Neural cell (in vitro differentiated cells): ENCODE results near the gene TAF1C. TPM values are rescaled to one million over a fixed set of nuclear protein-coding genes. Genes with fewer than 3 reads are reported as not detected.

Experiments
- H2AFZ ChIP-seq: fragments of 200-600, 300-800 bp; sonication (generic), shearing (Covaris generic); 2 replicates; pipeline ENCODE4 v1.6.0; 2014; ENCODE audit warnings: low read depth, mild to moderate bottlenecking, antibody characterized with exemption, low read length, moderate library complexity
- H3F3A ChIP-seq: fragments of 200-600 bp; shearing (Covaris generic); 2 replicates; pipeline ENCODE4 v1.6.1; 2016; ENCODE audit warnings: mild to moderate bottlenecking, moderate library complexity, mixed read lengths, antibody characterized with exemption, low read length; ENCODE audit not compliant: insufficient read depth, poor library complexity, severe bottlenecking
- H3K27ac ChIP-seq: fragments of 200-600, 300-800 bp; sonication (generic), shearing (Covaris generic); 2 replicates; pipeline ENCODE4 v1.5.1; 2014; ENCODE audit warnings: mild to moderate bottlenecking, low read length, moderate library complexity
- H3K27me3 ChIP-seq: fragments of 300-800, 200-600 bp; sonication (generic), shearing (Covaris generic); 2 replicates; pipeline ENCODE4 v1.6.0; 2014; ENCODE audit warnings: mild to moderate bottlenecking, low read depth, low read length, moderate library complexity; ENCODE audit not compliant: insufficient read depth
- H3K36me3 ChIP-seq: fragments of 300-800, 200-600 bp; sonication (generic), shearing (Covaris generic); 2 replicates; pipeline ENCODE4 v1.5.1; 2014; ENCODE audit warnings: mild to moderate bottlenecking, antibody characterized with exemption, low read length, moderate library complexity; ENCODE audit not compliant: insufficient read depth
- H3K4me2 ChIP-seq: fragments of 300-800, 200-600 bp; sonication (generic), shearing (Covaris generic); 2 replicates; pipeline ENCODE4 v1.6.0; 2014; ENCODE audit warnings: mild to moderate bottlenecking, low read length
- H3K4me3 ChIP-seq: fragments of 300-800, 200-600 bp; sonication (generic), shearing (Covaris generic); 2 replicates; pipeline ENCODE4 v1.5.1; 2014; ENCODE audit warnings: mild to moderate bottlenecking, low read length, moderate library complexity
- H3K79me2 ChIP-seq: fragments of 200-600 bp; shearing (Covaris generic); replicated peaks from 2 replicates; pipeline ENCODE4 v1.6.0; 2014; ENCODE audit warnings: mild to moderate bottlenecking, low read length, moderate library complexity; ENCODE audit not compliant: insufficient read depth
- H3K9ac ChIP-seq: fragments of 300-800, 200-600 bp; sonication (generic), shearing (Covaris generic); 2 replicates; pipeline ENCODE4 v1.6.1; 2016; ENCODE audit warnings: mild to moderate bottlenecking, low read length, mixed read lengths
- H3K9me2 ChIP-seq: fragments of 200-600 bp; shearing (Covaris generic); 2 replicates; pipeline ENCODE4 v1.6.1; 2016; ENCODE audit warnings: mild to moderate bottlenecking, low read length, mixed read lengths; ENCODE audit not compliant: insufficient read depth
- H3K9me3 ChIP-seq: fragments of 200-600, 300-800 bp; sonication (generic), shearing (Covaris generic); 2 replicates; pipeline ENCODE4 v1.6.1; 2016; ENCODE audit warnings: mild to moderate bottlenecking, mixed run types, low read length, moderate library complexity, mixed read lengths
- H4K20me1 ChIP-seq: fragments of 200-600 bp; shearing (Covaris generic); 2 replicates; pipeline ENCODE4 v1.6.1; 2016; ENCODE audit warnings: mild to moderate bottlenecking, mixed run types; ENCODE audit not compliant: insufficient read depth
- CTCF ChIP-seq: fragments of 450-650 bp; IDR thresholded peaks from 2 replicates; pipeline ENCODE4 v1.5.1; 2014; ENCODE audit warnings: antibody characterized with exemption, mild to moderate bottlenecking, moderate library complexity; ENCODE audit not compliant: poor library complexity, severe bottlenecking
- EP300 ChIP-seq: fragments of 450-650 bp; conservative IDR thresholded peaks from 2 replicates; pipeline ENCODE4 v1.6.1; 2014; ENCODE audit warnings: antibody characterized with exemption, mild to moderate bottlenecking, moderate library complexity; ENCODE audit not compliant: poor library complexity, severe bottlenecking
- EZH2 ChIP-seq: fragments of 200-600, 300-800 bp; shearing (Covaris generic), sonication (generic); IDR thresholded peaks from 2 replicates; pipeline ENCODE4 v1.6.1; 2014; ENCODE audit warnings: antibody characterized with exemption, low read length, borderline replicate concordance, mild to moderate bottlenecking; ENCODE audit not compliant: insufficient read depth, poor library complexity, severe bottlenecking
- MXI1 ChIP-seq: fragments of 450-650 bp; conservative IDR thresholded peaks from 2 replicates; pipeline ENCODE4 v1.6.1; 2014; ENCODE audit warnings: antibody characterized with exemption, mild to moderate bottlenecking; ENCODE audit not compliant: poor library complexity, severe bottlenecking
- POLR2AphosphoS5 ChIP-seq: IDR thresholded peaks from 2 replicates; pipeline ENCODE4 v1.6.1; 2012
- RAD21 ChIP-seq: fragments of 450-650 bp; conservative IDR thresholded peaks from 2 replicates; pipeline ENCODE4 v1.6.1; 2014; ENCODE audit warnings: antibody characterized with exemption, mild to moderate bottlenecking, moderate library complexity
- REST ChIP-seq: IDR thresholded peaks from 2 replicates; pipeline ENCODE4 v1.6.1; 2012; ENCODE audit warnings: borderline replicate concordance
- SMC3 ChIP-seq: fragments of 450-650 bp; conservative IDR thresholded peaks from 2 replicates; pipeline ENCODE4 v1.6.1; 2014; ENCODE audit warnings: antibody characterized with exemption, mild to moderate bottlenecking, moderate library complexity; ENCODE audit not compliant: poor library complexity
- TAF1 ChIP-seq: IDR thresholded peaks from 2 replicates; pipeline ENCODE4 v1.6.1; 2012; ENCODE audit warnings: low read depth
- polyA plus RNA-seq: library from polyadenylated mRNA; depleted of rRNA; stranded (reverse); fragments of >200 nt; gene quantifications from 2 replicates; pipeline ENCODE4 v1.2.3, GENCODE V29; 2014

The TAF1C gene
- polyA plus RNA-seq, 1 donor from 2014 or later = 25.5 TPM

DNA sequence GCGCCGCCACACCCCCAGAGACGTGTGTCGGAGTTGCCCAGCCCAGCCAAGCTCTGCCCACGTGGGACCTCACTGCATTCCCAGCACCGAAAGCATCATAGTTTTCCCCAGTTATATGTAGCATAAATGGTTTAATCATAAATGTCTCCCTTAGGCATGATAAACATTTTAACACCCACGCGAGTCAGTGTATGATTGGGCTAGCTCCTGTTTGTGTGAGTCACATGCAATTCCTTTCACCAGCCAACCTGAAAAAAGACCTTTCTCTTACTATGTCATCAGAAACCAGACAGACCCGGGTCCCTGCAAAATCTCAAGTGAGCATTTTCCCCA, 9.2 kb downstream of the TAF1C start:
- Histone ChIP-seq H4K20me1 (no peaks in the 10 kb centered on the region), H3K9ac (no peak overlapping the region), H3K36me3 (no peaks in the 10 kb centered on the region), H3K9me3 (no peaks in the 10 kb centered on the region), H3F3A (no peaks in the 10 kb centered on the region), H3K4me2 (no peak overlapping the region), H3K27ac (no peak overlapping the region), H3K9me2 (no peaks in the 10 kb centered on the region), H3K79me2 (no peaks in the 10 kb centered on the region), H2AFZ (no peak overlapping the region), H3K27me3 (no peaks in the 10 kb centered on the region), H3K4me3 (no peak overlapping the region)
- no peak for TF ChIP-seq REST
- TF ChIP-seq EP300 = no peak
- no peak for TF ChIP-seq RAD21
- no peak for TF ChIP-seq EZH2
- no peak for TF ChIP-seq POLR2AphosphoS5
- no peak for TF ChIP-seq MXI1
- no peak for TF ChIP-seq CTCF
- no peak for TF ChIP-seq TAF1
- TF ChIP-seq SMC3 = no peak

- Histone ChIP-seq H3K79me2 (no peaks in the 10 kb centered on the region), H3K9ac (no peak overlapping the region), H3K9me3 (no peaks in the 10 kb centered on the region), H3K9me2 (no peaks in the 10 kb centered on the region), H3K36me3 (no peaks in the 10 kb centered on the region), H3F3A (no peaks in the 10 kb centered on the region), H2AFZ (no peak overlapping the region), H4K20me1 (no peaks in the 10 kb centered on the region), H3K4me2 (no peak overlapping the region), H3K27ac (no peak overlapping the region), H3K4me3 (no peak overlapping the region), H3K27me3 (no peaks in the 10 kb centered on the region)
- TF ChIP-seq EP300 (no peak), TAF1 (no peak), CTCF (no peak), MXI1 (no peak), POLR2AphosphoS5 (no peak), RAD21 (no peak), SMC3 (no peak), REST (no peak), EZH2 (no peak)
Observed at GRCh38 chr16:84176192-84177053, 10.4 kb downstream of the TAF1C start.
